ENCODE measurements around the gene SYNPO2. TPM values are rescaled to one million over a fixed set of nuclear protein-coding genes. Genes with fewer than 3 reads are reported as not detected.

The SYNPO2 gene
- total RNA-seq, 1 donor from 2014 or later: 0.42 TPM

DNA sequence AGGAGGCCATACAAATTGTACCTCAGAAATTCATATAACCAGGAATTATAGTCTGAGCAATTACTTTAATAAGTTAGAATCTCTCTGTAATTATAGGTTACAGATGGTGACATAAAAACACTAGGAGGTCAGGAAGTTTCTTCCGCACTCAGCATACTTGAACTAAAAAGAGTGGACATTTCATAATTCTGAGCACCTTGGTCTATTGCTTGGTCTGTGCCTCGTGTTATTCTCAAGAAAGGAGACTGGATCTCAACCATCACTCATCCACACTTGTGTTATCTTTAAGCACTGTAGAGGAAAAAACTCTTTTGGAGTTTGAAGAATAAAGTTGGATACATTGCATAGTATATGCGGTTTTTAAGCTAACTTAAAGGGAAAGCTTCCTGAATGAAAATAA is 91.1 kb downstream of the SYNPO2 start:
- Histone ChIP-seq H3K27me3 (ENCODE audit: control insufficient read depth, insufficient read depth, low read length) (no peaks in the 10 kb centered on the region), H3K36me3 (ENCODE audit: control insufficient read depth, insufficient read depth, low read length) (no peaks in the 10 kb centered on the region), H3K4me3 (ENCODE audit: low read depth, low read length) (no peak overlapping the region)
- TF ChIP-seq, protein P1, sequence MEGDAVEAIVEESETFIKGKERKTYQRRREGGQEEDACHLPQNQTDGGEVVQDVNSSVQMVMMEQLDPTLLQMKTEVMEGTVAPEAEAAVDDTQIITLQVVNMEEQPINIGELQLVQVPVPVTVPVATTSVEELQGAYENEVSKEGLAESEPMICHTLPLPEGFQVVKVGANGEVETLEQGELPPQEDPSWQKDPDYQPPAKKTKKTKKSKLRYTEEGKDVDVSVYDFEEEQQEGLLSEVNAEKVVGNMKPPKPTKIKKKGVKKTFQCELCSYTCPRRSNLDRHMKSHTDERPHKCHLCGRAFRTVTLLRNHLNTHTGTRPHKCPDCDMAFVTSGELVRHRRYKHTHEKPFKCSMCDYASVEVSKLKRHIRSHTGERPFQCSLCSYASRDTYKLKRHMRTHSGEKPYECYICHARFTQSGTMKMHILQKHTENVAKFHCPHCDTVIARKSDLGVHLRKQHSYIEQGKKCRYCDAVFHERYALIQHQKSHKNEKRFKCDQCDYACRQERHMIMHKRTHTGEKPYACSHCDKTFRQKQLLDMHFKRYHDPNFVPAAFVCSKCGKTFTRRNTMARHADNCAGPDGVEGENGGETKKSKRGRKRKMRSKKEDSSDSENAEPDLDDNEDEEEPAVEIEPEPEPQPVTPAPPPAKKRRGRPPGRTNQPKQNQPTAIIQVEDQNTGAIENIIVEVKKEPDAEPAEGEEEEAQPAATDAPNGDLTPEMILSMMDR (IDR thresholded peaks at IDR 0.05; ENCODE audit: insufficient read depth, low read length, poor library complexity, severe bottlenecking): no peak
- no peak for DNase-seq (ENCODE audit: low read depth)

DNA sequence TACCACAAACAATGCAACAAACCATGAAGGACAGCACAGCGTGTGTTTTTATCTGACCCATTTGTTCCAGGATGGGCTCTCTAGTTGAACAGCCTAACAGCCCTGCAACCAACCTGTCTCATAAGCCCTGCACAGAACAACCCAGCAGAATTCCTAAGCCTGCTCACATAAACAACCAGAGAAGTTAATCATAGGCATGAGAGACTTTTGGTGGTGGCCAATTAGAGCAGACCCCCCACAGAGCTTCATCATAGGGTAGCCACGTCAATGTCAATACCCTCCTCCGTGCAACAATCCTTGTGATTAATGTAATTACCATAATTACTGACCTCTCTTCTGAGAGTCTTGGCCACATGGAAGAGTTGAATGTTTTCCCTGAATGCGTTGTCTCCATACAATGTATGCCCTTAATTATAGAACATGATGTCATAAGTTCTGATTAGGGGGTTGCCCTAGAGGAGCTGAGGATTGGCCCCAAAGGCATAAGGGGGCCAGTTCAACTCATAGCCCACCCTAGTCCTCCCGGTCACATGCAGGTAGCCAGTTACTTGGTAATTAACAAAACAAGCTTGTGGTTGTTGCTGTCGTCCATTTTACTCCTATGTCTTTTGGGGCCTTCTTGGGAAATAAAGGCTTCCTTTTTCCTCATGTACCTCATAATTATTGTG is 92.7 kb downstream of the SYNPO2 start:
- DNase-seq (ENCODE audit: low read depth): no peak
- H3K27me3 ChIP-seq (ENCODE audit: control insufficient read depth, insufficient read depth, low read length): no peaks in the 10 kb centered on the region
- TF ChIP-seq, protein P1 (IDR thresholded peaks at IDR 0.05; ENCODE audit: insufficient read depth, low read length, poor library complexity, severe bottlenecking): no peak
- no peaks in the 10 kb centered on the region for H3K36me3 ChIP-seq (ENCODE audit: control insufficient read depth, insufficient read depth, low read length)
- no peak overlapping the region for H3K4me3 ChIP-seq (ENCODE audit: low read depth, low read length)

DNA sequence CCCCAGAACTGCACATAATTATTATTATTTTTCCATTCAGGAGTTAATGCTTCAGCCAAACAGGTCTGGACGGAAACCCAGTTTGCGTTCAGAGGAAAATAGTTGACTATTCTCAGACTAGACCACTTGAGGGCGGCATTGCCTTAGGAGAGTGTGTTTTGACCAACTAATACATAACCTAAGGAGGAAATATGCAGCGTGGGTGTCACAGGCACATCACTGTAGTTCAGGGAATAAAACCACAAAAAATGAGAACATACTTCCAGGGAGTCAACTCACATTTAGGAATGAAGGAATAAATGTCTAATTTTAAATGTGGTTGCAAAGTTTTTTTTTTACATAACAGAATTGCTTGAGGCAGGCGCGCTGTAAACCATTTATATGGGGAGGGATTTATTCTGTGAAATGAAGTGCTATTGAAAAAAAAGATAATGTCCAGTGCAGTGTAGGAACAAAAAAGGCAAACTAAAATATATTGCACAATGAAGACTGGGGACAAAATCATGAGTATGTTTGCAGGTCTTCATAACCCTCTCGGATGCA is 93.3 kb downstream of the SYNPO2 start:
- TF ChIP-seq, protein P1 (IDR thresholded peaks at IDR 0.05; ENCODE audit: insufficient read depth, low read length, poor library complexity, severe bottlenecking): peak; percentile 64
- peak; percentile 26 for DNase-seq (ENCODE audit: low read depth)

DNA sequence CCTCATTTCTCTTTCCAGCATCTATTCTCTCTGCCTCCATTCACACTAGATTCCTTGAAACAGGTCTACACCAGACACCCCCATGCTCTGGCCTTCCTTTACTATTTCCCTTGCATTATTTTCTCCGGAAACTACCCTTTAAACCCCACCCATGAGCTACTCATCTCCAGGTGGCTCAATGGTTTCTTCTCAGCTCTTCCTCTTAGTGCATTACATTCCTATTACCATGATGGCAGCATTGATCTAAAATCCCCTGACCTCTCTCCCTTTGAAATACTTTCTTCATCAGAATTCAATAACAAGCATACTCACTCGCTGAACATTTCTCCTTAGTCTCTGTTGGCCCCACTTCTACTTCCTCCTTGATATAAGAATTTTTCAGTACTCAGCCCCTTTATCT is 94.6 kb downstream of the SYNPO2 start:
- H3K27me3 ChIP-seq (ENCODE audit: control insufficient read depth, insufficient read depth, low read length): no peaks in the 10 kb centered on the region
- no peaks in the 10 kb centered on the region for H3K36me3 ChIP-seq (ENCODE audit: control insufficient read depth, insufficient read depth, low read length)
- no peak overlapping the region for H3K4me3 ChIP-seq (ENCODE audit: low read depth, low read length)
- TF ChIP-seq, protein P1 (IDR thresholded peaks at IDR 0.05; ENCODE audit: insufficient read depth, low read length, poor library complexity, severe bottlenecking): no peak
- no peak for DNase-seq (ENCODE audit: low read depth)

More for the DNA sequence above, 93.3 kb downstream of the SYNPO2 start:
- Histone ChIP-seq H3K36me3 (ENCODE audit: control insufficient read depth, insufficient read depth, low read length) (no peaks in the 10 kb centered on the region), H3K4me3 (ENCODE audit: low read depth, low read length) (no peak overlapping the region), H3K27me3 (ENCODE audit: control insufficient read depth, insufficient read depth, low read length) (no peaks in the 10 kb centered on the region)

DNA sequence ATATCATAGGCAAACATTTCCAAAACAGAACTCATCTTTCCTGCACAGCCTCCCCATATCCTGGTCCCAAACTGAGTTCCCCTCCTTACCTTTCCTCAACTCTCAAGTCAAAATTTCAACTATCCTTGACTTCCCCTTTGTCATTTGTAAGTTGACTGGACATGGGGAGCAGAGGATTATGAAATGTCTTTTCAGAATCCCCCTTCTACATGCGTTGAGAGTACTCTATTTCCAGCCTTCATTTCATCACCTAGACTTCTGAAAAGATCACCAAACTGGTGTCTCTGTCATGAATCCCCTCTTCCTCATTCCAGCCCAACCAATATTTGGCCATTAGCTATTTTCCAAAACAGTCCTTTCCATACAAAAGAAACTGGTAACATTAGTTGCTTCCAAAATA is 95.2 kb downstream of the SYNPO2 start:
- TF ChIP-seq, protein P1 (IDR thresholded peaks at IDR 0.05; ENCODE audit: insufficient read depth, low read length, poor library complexity, severe bottlenecking): no peak
- H3K36me3 ChIP-seq (ENCODE audit: control insufficient read depth, insufficient read depth, low read length): no peaks in the 10 kb centered on the region
- no peak for DNase-seq (ENCODE audit: low read depth)
- no peaks in the 10 kb centered on the region for H3K27me3 ChIP-seq (ENCODE audit: control insufficient read depth, insufficient read depth, low read length)
- no peak overlapping the region for H3K4me3 ChIP-seq (ENCODE audit: low read depth, low read length)
